ENCODE data around the gene SLC6A8. TPM values are rescaled to one million over a fixed set of nuclear protein-coding genes. Genes with fewer than 3 reads are reported as not detected.

Gene SLC6A8
- total RNA-seq: 1 to 10 TPM in 1 of 2 experiments, under 1 TPM in 1; 0.84 to 1.4 TPM
- polyA plus RNA-seq: under 1 TPM; 0.11 to 0.21 TPM

- Mint-ChIP-seq H3K27me3 (no peaks in the 10 kb centered on the region), H3K27ac (no peak within 1 kb of the TSS), H3K9me3 (no peaks in the 10 kb centered on the region), H3K4me3 (peak within 1 kb of the TSS; percentile 63 to 88 (median 76)), H3K4me1 (no peaks in the 10 kb centered on the region), H3K36me3 (no peaks in the 10 kb centered on the region)
- H3K4me1 ChIP-seq (ENCODE audit: insufficient read depth, low read length): no peaks in the 10 kb centered on the region
- CTCF ChIA-PET (ENCODE audit: partially characterized antibody): interaction anchor here (0.9 to 1.6 kb wide), 6 partner anchors 21 to 264 kb away, joined by 3 to 5 read pairs (median 4); partner anchors contain the start of genes IDH3G and SSR4
- H3K27ac ChIP-seq (ENCODE audit: low read depth, low read length): no peak within 1 kb of the TSS
- peak in 3 of 5 donors; percentile 10 to 44 (median 23) for DNase-seq
- H3K9me3 ChIP-seq (ENCODE audit: control insufficient read depth in 1 of 2, low read length in 2 of 2): no peaks in the 10 kb centered on the region
- no peak within 1 kb of the TSS for H3K4me3 ChIP-seq (ENCODE audit: low read length in 2 of 2)
- H3K36me3 ChIP-seq (ENCODE audit: insufficient read depth, low read length): no peaks in the 10 kb centered on the region
- no peaks in the 10 kb centered on the region for H3K27me3 ChIP-seq (ENCODE audit: insufficient read depth, low read length)
- intact Hi-C loops (cut with micrococcal nuclease): loop anchor here (5.0 kb wide), 2 partner anchors 35 to 265 kb away; partner anchors contain the start of genes ABCD1 and BCAP31
- POLR2A ChIA-PET (ENCODE audit: partially characterized antibody): no interaction called here
These were observed at the start of gene SLC6A8 for GRCh38 chrX:153687121-153688039. SLC6A8 (plus strand) TSS chrX:153687926; CDS start chrX:153688575, 649 bp downstream.

GRCh38 chrX:153638041-153638371 lies 49.7 kb upstream of the SLC6A8 start:
- peaks cover 0 to 3% (median 0%) of the 10 kb centered on the region in 8 donors for H3K9me3 Mint-ChIP-seq
- no peak overlapping the region for H3K27ac Mint-ChIP-seq
- H3K27me3 ChIP-seq (ENCODE audit: insufficient read depth, low read length): peaks cover 6% of the 10 kb centered on the region
- H3K4me1 ChIP-seq (ENCODE audit: insufficient read depth, low read length): peaks cover 5% of the 10 kb centered on the region
- no peaks in the 10 kb centered on the region for H3K9me3 ChIP-seq (ENCODE audit: control insufficient read depth in 1 of 2, low read length in 2 of 2)
- H3K27ac ChIP-seq (ENCODE audit: low read depth, low read length): no peak overlapping the region
- no peak overlapping the region for H3K4me3 Mint-ChIP-seq
- CTCF ChIA-PET (ENCODE audit: partially characterized antibody): no interaction called here
- H3K4me3 ChIP-seq (ENCODE audit: low read length in 2 of 2): no peak overlapping the region
- no peak for DNase-seq
- POLR2A ChIA-PET (ENCODE audit: partially characterized antibody): no interaction called here
- no peaks in the 10 kb centered on the region for H3K36me3 Mint-ChIP-seq
- no peaks in the 10 kb centered on the region for H3K36me3 ChIP-seq (ENCODE audit: insufficient read depth, low read length)
- peaks cover 7 to 9% (median 8%) of the 10 kb centered on the region in 4 donors for H3K4me1 Mint-ChIP-seq
- peaks cover 6 to 7% of the 10 kb centered on the region in 2 donors for H3K27me3 Mint-ChIP-seq
- intact Hi-C loops (cut with micrococcal nuclease): no loop called here

- peak in 1 of 5 donors; percentile 17 for DNase-seq
- intact Hi-C loops (cut with micrococcal nuclease): no loop called here
- Histone ChIP-seq H3K27ac (ENCODE audit: low read depth, low read length) (no peak overlapping the region), H3K4me3 (ENCODE audit: low read length in 2 of 2) (no peak overlapping the region), H3K4me1 (ENCODE audit: insufficient read depth, low read length) (peaks cover 8% of the 10 kb centered on the region), H3K36me3 (ENCODE audit: insufficient read depth, low read length) (no peaks in the 10 kb centered on the region), H3K27me3 (ENCODE audit: insufficient read depth, low read length) (peaks cover 8% of the 10 kb centered on the region), H3K9me3 (ENCODE audit: control insufficient read depth in 1 of 2, low read length in 2 of 2) (no peaks in the 10 kb centered on the region)
- Mint-ChIP-seq H3K9me3 (peaks cover 0 to 3% (median 0%) of the 10 kb centered on the region in 8 donors), H3K36me3 (no peaks in the 10 kb centered on the region), H3K27me3 (peaks cover 7 to 9% of the 10 kb centered on the region in 2 donors), H3K4me3 (no peak overlapping the region), H3K4me1 (peaks cover 7 to 14% (median 10%) of the 10 kb centered on the region in 4 donors), H3K27ac (no peak overlapping the region)
- CTCF ChIA-PET (ENCODE audit: partially characterized antibody): no interaction called here
- POLR2A ChIA-PET (ENCODE audit: partially characterized antibody): no interaction called here
These were observed 49.1 kb upstream of the SLC6A8 start for GRCh38 chrX:153638436-153639176.

GRCh38 chrX:153639177-153640044 lies 48.3 kb upstream of the SLC6A8 start:
- H3K4me3 ChIP-seq (ENCODE audit: low read length in 2 of 2): no peak overlapping the region
- Mint-ChIP-seq H3K9me3 (peaks cover 0 to 3% (median 0%) of the 10 kb centered on the region in 8 donors), H3K4me3 (no peak overlapping the region), H3K36me3 (no peaks in the 10 kb centered on the region), H3K27me3 (peaks cover 7 to 9% of the 10 kb centered on the region in 2 donors), H3K27ac (no peak overlapping the region), H3K4me1 (peaks cover 7 to 14% (median 11%) of the 10 kb centered on the region in 4 donors)
- POLR2A ChIA-PET (ENCODE audit: partially characterized antibody): interaction anchor here (1.4 kb wide), 1 partner anchor 29 kb away, joined by 3 read pairs; no protein-coding TSS in a partner anchor
- no peak for DNase-seq
- peaks cover 10% of the 10 kb centered on the region for H3K4me1 ChIP-seq (ENCODE audit: insufficient read depth, low read length)
- intact Hi-C loops (cut with micrococcal nuclease): no loop called here
- CTCF ChIA-PET (ENCODE audit: partially characterized antibody): no interaction called here
- H3K9me3 ChIP-seq (ENCODE audit: control insufficient read depth in 1 of 2, low read length in 2 of 2): no peaks in the 10 kb centered on the region
- peaks cover 8% of the 10 kb centered on the region for H3K27me3 ChIP-seq (ENCODE audit: insufficient read depth, low read length)
- no peaks in the 10 kb centered on the region for H3K36me3 ChIP-seq (ENCODE audit: insufficient read depth, low read length)
- H3K27ac ChIP-seq (ENCODE audit: low read depth, low read length): no peak overlapping the region

DNA sequence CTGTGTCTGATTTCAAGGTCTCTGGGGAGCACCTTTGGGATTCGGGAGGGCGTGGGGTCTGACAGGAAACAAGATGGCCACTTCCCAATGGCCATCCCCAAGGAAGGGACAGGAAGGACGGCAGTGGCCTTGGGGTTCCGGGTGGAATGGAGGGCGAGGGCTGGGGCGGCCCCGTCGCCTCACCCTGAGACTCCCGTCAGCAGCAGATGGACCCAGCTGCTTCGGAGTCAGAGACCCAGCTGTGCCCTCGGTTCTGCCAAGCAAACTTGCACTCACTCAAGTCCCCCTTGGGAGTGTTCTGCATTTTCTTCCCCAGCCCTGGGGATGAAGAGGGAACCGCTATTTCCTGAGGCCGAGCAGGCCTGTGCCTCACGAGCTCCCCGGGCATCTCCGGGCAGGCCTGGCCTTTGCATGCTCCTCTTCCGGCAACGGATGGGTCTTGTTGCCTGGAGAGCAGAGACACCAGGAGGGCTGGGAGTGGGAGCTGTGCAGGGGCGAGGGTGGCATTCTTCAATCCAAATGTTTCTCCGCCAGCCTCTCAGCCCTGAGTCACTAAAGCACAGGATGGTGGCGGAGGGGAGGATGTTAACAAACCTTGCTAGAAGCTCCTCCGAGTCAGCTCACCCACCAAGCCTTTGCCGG lies 47.6 kb upstream of the SLC6A8 start:
- H3K4me3 Mint-ChIP-seq: no peak overlapping the region
- H3K27ac Mint-ChIP-seq: no peak overlapping the region
- Histone ChIP-seq H3K4me1 (ENCODE audit: insufficient read depth, low read length) (peaks cover 10% of the 10 kb centered on the region), H3K27me3 (ENCODE audit: insufficient read depth, low read length) (peaks cover 8% of the 10 kb centered on the region), H3K27ac (ENCODE audit: low read depth, low read length) (no peak overlapping the region), H3K36me3 (ENCODE audit: insufficient read depth, low read length) (no peaks in the 10 kb centered on the region), H3K4me3 (ENCODE audit: low read length in 2 of 2) (no peak overlapping the region), H3K9me3 (ENCODE audit: control insufficient read depth in 1 of 2, low read length in 2 of 2) (no peaks in the 10 kb centered on the region)
- POLR2A ChIA-PET (ENCODE audit: partially characterized antibody): interaction anchor here (1.4 kb wide), 1 partner anchor 30 kb away, joined by 3 read pairs; no protein-coding TSS in a partner anchor
- peaks cover 7 to 9% of the 10 kb centered on the region in 2 donors for H3K27me3 Mint-ChIP-seq
- H3K4me1 Mint-ChIP-seq: peaks cover 7 to 14% (median 11%) of the 10 kb centered on the region in 4 donors
- H3K36me3 Mint-ChIP-seq: no peaks in the 10 kb centered on the region
- intact Hi-C loops (cut with micrococcal nuclease): no loop called here
- DNase-seq: no peak
- CTCF ChIA-PET (ENCODE audit: partially characterized antibody): no interaction called here
- H3K9me3 Mint-ChIP-seq: peaks cover 0 to 3% (median 0%) of the 10 kb centered on the region in 8 donors

DNA sequence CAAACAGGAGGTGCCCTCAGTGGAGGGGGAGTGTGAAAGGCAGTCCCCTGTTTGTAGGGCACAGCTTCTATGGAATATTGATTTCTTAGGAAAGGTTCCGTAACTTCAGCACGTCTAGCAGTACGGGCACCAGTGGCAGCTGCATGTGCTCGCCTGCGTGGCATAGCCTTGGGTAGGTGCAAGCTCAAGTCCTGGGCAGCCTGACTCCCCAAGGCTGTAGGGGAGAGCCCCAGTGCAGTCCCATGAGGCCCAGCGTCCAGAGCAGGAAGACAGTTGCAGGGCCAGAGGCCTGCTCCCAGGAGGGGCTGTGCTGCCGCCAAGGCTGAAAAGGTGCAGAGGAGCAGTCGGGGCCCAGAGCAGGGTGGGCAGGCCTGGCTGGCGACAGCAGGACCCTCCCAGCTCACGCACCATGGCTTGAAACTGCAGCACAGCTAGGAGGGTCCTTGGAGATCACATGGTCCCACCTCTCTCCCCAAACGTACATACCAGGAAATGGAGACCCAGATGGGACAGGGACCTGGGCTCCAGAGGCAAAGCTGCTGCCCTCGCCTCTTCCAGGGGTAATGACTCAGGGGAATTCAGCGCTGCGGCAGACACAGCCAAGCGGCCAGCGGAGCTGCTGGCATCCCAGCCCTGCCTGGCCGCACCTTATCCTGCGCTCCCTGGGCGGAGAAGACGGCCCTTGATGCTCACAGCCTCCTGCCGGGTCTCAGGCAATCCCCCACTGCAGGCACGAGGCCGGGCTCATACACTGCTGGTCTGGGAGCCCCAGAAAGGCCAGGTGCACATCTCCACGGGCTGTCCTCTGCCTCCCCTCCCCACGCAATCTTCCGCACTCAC lies 46.8 kb upstream of the SLC6A8 start:
- Mint-ChIP-seq H3K36me3 (no peaks in the 10 kb centered on the region), H3K4me1 (peaks cover 7 to 14% (median 11%) of the 10 kb centered on the region in 4 donors), H3K27me3 (peaks cover 10 to 13% of the 10 kb centered on the region in 2 donors), H3K4me3 (peak overlapping the region in 3 of 8 donors; percentile 34 to 49 (median 44)), H3K9me3 (peaks cover 0 to 3% (median 0%) of the 10 kb centered on the region in 8 donors), H3K27ac (no peak overlapping the region)
- ChIA-PET POLR2A (ENCODE audit: partially characterized antibody) (interaction anchor here (1.4 kb wide), 1 partner anchor 30 kb away, joined by 3 read pairs; no protein-coding TSS in a partner anchor), CTCF (ENCODE audit: partially characterized antibody) (no interaction called here)
- H3K36me3 ChIP-seq (ENCODE audit: insufficient read depth, low read length): no peaks in the 10 kb centered on the region
- peaks cover 10% of the 10 kb centered on the region for H3K27me3 ChIP-seq (ENCODE audit: insufficient read depth, low read length)
- DNase-seq: peak in 1 of 5 donors; percentile 13
- H3K4me3 ChIP-seq (ENCODE audit: low read length in 2 of 2): no peak overlapping the region
- intact Hi-C loops (cut with micrococcal nuclease): no loop called here
- no peaks in the 10 kb centered on the region for H3K9me3 ChIP-seq (ENCODE audit: control insufficient read depth in 1 of 2, low read length in 2 of 2)
- H3K27ac ChIP-seq (ENCODE audit: low read depth, low read length): no peak overlapping the region
- H3K4me1 ChIP-seq (ENCODE audit: insufficient read depth, low read length): peaks cover 10% of the 10 kb centered on the region
